HG03039 (cell line): Measurements from ENCODE around the gene CBX3.
"Not testable (repeated sequence)": the region's sequence is repeated elsewhere in the genome, so short reads cannot be mapped to it uniquely, and the experiment has no call there.

ENCODE experiments used
- ATAC-seq: cut with Tn5 transposase; IDR thresholded peaks from one replicate; pipeline ENCODE4 v1.9.1; 2021; ENCODE audit warnings: mild to moderate bottlenecking, moderate library complexity; ENCODE audit not compliant: unreplicated experiment

CBX3 gene

DNA sequence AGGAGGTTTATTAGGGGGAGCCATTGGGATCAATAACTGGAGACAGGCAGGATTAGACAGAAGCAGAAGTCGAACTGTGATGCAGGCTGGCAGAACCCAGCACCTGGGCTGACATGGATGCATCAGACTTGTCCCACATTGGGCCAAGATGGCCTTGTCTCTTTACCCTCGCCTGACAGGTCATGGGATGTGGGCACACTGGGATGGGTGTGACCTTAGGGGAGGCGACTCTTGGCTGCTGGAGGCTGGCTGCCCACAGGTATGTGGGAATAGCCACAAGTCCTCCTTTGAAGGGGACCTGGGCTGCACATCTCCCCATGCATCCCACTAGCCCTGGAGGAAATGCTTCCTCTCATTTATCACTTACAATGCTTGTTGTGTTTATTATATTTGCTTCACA lies 32.3 kb upstream of the CBX3 start:
- ATAC-seq: no peak

DNA sequence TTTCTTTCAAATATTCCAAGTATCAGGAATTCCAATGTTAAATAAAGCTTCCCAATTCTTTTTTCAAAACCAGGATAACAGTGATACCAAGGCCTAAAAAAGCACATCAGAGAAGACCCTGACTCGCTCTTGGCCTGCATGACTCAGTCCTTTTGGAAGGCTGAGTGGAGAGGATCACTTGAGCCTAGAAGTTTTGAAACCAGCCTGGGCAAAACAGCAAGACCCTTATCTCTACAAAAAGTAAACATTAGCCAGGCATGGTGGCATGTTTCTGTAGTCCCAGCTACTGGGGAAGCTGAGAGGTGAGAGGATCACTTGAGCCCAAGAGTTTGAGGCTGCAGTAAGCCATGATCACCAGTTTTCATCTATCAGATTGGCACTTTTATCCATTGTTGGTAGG lies 30.9 kb upstream of the CBX3 start:
- ATAC-seq: no peak

DNA sequence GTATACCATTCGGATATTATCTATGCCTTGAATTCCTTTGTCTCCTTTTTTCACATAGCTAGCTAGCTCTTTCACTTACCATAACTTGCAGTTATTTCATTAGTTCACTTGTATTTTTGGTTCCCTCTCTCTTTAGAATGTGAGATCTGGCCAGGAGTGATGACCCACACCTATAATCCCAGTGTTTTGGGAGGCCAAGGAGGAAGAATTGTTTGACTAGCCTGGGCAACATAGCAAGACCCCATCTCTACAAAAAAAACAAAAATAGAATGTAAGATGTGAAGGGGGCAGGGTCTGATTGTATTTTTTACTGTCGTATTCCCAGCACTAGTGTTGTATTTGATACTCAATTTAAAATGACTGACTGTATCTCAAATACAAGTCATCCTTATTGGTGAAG lies 29.9 kb upstream of the CBX3 start:
- ATAC-seq: no peak

DNA sequence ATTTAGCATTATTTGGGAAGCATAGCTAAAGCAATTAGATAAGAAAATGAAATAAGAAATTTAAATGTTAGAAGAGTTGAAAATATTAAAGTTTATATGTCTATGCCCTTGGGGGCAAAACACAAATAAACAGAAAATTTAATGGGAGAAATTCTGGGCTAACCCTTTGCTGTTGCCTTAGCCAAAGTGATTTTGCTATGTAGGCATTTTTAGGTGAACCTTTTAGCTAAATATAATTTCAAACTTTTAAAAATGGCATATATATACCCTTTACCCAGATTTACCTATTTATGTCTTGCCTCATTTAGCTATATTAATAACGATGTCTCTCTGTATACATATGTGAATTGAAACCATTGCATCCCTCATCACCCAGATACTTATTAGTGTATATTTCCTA lies 29.5 kb upstream of the CBX3 start:
- ATAC-seq: no peak

DNA sequence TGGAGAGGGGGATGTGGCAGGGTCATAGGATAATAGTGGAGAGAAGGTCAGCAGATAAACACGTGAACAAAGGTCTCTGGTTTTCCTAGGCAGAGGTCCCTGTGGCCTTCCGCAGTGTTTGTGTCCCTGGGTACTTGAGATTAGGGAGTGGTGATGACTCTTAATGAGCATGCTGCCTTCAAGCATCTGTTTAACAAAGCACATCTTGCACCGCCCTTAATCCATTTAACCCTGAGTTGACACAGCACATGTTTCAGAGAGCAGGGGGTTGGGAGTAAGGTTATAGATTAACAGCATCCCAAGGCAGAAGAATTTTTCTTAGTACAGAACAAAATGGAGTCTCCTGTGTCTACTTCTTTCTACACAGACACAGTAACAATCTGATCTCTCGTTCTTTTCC lies 25.6 kb upstream of the CBX3 start:
- not testable (repeated sequence) for ATAC-seq

DNA sequence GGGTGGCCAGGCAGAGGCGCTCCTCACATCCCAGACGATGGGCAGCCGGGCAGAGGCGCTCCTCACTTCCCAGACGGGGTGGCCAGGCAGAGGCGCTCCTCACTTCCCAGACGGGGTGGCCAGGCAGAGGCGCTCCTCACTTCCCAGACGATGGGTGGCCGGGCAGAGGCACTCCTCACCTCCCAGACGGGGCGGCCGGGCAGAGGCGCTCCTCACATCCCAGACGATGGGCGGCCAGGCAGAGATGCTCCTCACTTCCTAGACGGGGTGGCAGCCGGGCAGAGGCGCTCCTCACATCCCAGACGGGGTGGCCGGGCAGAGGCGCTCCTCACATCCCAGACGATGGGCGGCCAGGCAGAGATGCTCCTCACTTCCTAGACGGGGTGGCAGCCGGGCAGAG lies 24.8 kb upstream of the CBX3 start:
- ATAC-seq: not testable (repeated sequence)

DNA sequence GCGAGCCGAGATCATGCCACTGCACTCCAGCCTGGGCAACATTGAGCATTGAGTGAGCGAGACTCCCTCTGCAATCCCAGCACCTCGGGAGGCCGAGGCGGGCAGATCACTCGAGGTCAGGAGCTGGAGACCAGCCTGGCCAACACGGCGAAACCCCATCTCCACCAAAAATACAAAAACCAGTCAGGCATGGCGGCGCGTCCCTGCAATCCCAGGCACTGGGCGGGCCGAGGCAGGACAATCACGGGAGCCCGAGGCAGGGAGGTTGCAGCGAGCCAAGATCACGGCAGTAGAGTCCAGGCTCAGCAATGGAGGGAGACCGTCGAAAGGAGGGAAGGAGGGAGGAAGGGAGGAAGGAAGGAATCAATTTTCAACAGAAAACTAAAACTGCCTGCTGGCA lies 24.3 kb upstream of the CBX3 start:
- ATAC-seq: not testable (repeated sequence)

DNA sequence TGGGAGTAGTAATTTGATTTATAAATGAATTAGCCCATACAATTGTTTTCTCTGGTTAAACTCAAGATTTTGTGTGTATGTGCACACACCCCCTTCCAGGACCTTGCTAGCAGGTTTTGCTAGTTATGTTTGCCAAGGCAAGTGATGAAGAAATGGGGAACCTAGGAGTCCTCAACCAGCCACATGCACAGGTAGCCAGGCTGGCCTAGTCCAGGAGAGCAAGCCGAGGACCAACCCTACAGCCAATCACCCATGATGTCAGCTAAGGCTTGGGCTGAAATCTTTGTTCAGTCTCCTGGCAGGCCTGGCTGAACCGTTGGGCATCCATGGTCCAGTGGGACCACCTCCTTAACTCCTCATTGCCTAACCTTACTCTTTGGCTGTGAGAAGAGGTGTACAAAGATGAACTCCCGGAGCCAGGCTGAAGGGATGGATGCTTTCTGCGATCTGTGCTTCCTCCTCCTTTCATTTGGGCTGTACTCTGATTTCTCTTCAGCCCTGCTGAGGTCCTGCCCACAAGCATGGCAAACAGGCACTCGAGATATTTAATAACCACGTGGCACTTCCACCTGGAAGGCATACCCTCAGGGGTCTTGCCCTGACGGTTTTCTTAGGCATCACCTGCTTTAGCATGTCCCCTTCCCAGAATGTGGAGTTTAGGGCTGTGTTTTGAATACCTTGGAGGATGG lies 23.1 kb upstream of the CBX3 start:
- ATAC-seq: no peak

DNA sequence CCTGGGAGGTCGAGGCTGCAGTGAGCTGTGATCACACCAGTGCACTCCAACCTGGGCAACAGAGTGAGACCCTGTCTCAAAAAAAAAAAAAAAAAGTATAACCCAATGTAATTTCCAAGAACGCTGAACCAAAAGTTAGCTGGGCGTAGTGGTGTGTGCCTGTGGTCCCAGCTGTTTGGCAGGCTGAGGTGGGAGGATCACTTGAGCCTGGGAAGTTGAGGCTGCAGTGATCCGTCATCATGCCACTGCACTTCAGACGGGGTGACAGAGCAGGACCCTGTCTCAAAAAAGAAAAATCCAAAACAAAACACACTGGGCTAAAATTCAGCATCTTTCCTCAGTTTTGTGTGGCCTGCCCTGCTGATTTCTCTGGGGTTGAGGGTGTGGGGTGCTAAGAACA lies 22.1 kb upstream of the CBX3 start:
- no peak for ATAC-seq

DNA sequence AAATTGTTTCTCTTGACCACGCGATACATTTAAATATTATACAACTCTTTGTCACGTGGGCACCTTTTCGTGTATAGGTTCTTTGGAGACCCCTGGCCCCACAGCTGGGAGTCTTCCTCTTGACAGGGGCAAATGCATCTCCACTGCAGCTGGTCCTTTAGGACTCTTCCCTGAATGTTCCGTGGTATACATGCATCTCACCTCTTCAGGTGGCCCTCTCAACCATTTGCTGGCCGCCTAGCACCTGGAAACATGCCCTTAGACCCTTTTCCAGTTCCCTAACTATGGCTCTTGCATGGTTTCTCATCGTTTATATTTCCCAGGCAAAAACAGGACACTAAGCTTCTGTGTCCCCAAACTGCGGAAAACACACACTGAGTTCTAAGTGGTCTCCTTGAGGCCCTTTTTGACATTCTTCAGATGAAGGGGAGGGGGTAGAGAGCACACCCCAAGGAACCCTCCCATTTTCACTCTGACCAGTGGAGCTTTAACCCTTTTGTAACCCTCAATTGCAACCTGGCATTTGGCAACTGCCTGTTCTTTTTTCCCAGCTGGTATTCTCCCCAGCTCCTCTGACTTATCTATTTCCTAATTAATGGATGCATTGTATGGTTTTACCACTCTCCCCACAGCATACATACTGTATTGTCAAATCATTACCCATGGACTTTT lies 21.6 kb upstream of the CBX3 start:
- no peak for ATAC-seq

DNA sequence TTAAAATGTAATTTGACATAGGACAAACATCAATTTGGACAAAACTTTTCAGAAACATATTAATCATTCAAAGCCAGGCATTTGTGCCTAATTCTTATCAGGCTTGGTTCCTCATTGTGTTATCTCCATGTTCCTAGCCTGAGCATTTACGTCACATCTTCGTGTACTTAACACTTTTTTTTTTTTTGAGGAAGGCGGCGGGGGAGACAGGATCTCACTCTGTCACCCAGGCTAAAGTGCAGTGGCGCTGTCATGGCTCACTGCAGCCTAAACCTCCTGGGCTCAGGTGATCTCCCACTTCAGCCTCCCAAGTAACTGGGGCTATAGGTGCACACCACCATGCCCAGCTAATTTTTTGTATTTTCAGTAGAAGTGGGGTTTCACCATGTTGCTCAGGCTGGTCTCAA lies 20.8 kb upstream of the CBX3 start:
- ATAC-seq: no peak

DNA sequence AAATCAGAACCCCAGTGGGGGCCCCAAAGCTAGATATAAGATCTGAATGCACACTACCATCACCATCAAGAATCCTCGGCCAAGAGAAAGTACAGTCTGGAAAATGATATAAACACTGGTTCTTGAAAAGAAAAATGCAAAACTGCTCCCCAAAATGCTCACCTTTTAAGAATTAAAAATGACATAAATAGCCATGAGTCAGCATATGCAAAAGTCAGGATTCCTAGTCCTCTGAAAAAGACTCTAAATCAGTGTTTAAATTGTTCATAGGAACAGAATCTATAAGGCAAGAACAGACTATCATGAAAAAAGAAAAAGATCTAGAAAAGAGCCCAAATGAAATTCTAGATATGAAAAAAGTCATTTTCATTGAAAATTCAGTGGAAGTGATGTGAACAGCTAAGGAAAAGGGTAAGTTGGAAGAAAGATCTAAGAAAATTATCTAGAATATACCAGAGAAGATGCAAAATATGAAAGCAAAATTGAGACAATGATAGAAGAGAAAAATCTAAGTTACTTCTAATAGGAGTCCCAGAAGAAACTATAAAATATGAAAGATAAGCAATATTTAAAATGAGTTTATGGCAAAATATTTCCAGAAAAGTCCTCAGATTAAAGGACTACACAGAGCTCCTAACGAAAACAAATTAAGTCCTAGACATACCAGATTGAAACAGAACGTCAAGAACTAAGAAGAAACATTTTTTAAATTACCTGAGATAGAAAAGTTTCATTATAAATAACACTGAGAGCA lies 19.9 kb upstream of the CBX3 start:
- no peak for ATAC-seq

DNA sequence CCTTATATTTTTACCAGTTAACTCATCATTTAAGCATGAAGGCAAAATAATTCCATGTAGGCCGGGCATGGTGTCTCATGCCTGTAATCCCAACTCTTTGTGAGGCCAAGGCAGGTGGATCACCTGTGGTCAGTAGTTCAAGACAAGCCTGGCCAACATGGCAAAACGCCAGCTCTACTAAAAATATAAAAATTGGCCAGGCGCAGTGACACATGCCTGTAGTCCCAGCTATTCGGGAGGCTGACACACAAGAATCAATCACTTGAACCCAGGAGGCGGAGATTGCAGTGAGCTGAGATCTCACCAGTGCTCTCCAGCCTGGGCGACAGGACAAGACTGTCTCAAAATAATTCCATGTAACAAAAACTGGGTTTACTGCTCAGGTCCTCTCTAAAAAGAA lies 19.3 kb upstream of the CBX3 start:
- ATAC-seq: no peak

DNA sequence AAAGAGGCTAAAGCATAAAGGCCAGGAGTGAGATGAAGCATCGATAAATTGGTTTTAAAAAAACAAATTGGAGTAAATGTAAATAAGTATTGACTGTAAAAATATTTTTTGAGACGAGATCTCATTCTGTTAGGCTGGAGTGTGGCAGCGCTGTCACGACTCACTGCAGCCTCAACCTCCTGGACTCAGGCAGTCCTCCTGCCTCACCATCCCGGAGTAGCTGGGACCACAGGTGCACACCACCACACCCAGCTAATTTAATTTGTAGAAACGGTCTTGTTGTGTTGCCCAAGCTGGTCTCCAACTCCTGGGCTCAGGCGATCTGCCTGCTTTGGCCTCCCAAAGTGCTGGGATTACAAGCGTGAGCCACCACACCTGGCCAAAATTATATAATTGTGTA lies 18.8 kb upstream of the CBX3 start:
- no peak for ATAC-seq

DNA sequence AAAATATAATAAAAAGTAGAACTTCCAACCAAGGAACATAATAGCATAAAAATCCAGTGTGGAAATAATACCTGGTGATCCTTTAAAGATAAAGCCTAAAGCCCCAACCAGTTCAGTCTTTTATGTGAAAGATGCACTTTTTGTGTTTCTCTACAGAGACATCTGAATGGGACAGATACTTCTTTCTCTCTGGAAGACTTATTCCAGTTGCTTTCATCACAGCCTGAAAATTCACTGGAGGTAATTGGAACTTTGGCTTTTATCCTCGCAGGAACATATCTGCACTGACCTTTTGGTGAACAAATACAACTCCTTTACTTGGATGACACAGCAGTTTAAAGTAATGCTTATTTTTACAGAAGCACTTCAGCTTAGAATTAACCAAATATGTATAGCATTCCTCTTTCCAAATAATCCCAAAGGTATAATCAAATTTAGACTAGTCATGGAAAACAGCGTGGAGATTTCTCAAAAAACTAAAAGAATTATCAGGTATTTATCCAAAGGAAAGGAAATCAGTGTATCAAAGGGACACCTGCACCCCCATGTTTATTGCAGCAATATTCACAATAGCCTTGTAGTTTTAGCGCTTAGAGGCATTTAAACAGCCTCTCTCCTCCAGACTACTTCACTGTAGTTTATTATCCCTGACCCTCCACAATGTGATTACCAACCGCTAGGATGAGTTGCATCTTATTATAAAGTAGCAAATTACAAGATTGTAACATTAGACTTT lies 17.8 kb upstream of the CBX3 start:
- ATAC-seq: no peak

DNA sequence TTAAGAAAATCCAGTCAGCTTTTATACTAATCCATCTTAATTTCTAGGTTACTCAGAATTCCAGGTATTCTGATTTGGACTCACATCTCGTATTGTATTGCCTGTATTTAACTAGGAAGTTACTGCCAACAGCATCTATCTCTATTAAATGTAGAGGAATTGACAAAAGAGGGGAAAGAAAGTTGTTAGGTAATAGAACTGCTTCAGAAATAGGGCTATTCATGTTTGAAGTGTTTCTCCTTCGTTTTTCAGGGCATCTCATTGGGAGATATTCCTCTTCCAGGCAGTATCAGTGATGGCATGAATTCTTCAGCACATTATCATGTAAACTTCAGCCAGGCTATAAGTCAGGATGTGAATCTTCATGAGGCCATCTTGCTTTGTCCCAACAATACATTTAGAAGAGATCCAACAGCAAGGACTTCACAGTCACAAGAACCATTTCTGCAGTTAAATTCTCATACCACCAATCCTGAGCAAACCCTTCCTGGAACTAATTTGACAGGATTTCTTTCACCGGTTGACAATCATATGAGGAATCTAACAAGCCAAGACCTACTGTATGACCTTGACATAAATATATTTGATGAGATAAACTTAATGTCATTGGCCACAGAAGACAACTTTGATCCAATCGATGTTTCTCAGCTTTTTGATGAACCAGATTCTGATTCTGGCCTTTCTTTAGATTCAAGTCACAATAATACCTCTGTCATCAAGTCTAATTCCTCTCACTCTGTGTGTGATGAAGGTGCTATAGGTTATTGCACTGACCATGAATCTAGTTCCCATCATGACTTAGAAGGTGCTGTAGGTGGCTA lies 17.1 kb upstream of the CBX3 start:
- ATAC-seq: not testable (repeated sequence)

DNA sequence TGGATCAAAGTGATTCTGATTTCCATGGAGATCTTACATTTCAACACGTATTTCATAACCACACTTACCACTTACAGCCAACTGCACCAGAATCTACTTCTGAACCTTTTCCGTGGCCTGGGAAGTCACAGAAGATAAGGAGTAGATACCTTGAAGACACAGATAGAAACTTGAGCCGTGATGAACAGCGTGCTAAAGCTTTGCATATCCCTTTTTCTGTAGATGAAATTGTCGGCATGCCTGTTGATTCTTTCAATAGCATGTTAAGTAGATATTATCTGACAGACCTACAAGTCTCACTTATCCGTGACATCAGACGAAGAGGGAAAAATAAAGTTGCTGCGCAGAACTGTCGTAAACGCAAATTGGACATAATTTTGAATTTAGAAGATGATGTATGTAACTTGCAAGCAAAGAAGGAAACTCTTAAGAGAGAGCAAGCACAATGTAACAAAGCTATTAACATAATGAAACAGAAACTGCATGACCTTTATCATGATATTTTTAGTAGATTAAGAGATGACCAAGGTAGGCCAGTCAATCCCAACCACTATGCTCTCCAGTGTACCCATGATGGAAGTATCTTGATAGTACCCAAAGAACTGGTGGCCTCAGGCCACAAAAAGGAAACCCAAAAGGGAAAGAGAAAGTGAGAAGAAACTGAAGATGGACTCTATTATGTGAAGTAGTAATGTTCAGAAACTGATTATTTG lies 16.3 kb upstream of the CBX3 start:
- ATAC-seq: no peak

DNA sequence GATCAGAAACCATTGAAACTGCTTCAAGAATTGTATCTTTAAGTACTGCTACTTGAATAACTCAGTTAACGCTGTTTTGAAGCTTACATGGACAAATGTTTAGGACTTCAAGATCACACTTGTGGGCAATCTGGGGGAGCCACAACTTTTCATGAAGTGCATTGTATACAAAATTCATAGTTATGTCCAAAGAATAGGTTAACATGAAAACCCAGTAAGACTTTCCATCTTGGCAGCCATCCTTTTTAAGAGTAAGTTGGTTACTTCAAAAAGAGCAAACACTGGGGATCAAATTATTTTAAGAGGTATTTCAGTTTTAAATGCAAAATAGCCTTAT lies 15.7 kb upstream of the CBX3 start:
- no peak for ATAC-seq

DNA sequence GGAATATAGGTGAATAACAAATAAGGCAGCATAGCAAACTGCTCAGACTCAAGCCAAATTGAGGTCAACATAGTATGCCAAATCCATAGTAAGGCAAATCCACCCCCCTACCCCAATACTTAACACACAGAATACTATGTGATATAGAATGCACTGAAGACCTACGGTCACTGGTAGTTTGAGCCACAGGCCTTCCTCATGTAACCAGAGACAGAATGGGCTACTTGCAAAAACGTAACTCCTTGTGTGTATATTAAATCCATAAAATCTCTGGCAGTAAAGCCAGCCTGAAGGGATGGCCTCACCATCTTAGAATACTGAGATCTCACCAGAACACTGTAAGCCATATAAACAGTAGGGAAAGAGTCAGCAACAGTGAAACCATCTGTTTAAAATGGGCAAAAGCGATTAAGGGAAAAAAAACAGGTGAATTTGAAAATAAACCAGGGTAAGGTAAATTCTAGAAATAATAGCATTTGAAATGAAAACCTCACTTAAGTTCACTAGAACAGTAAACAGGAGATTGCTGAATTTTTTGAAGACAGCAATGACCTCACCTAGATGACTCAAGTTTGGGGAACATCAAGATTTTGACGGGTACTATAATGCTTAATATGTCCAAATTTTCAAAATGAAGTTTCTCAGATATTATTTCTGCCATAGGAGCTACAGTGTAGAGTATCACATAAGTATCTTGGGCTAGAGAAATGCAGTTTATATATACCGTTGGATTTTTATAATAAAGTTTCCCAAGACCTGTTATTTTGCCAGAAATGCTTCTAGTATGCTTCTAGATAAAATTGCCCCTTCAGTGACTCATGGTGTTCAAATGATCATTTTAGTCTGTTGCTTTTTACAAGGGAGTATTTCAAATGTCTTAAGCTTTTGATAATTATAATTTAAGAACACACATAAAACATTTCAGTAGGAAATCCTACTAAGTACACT lies 14.9 kb upstream of the CBX3 start:
- ATAC-seq: no peak
